Activated CD4-positive, alpha-beta T cell treated with anti-CD3 and anti-CD28 coated beads, Interleukin-2, amount 50 U/mL, for 24 hours (primary cell): Measurements from ENCODE around the gene SFMBT2.

Source experiments
- DNase-seq, 2 donors: peaks; one replicate each; pipeline ENCODE4 v3.0.0-alpha.2; 2020; ENCODE audit warnings: low read depth in 1 of 2, low spot score in 1 of 2

The SFMBT2 gene

DNA sequence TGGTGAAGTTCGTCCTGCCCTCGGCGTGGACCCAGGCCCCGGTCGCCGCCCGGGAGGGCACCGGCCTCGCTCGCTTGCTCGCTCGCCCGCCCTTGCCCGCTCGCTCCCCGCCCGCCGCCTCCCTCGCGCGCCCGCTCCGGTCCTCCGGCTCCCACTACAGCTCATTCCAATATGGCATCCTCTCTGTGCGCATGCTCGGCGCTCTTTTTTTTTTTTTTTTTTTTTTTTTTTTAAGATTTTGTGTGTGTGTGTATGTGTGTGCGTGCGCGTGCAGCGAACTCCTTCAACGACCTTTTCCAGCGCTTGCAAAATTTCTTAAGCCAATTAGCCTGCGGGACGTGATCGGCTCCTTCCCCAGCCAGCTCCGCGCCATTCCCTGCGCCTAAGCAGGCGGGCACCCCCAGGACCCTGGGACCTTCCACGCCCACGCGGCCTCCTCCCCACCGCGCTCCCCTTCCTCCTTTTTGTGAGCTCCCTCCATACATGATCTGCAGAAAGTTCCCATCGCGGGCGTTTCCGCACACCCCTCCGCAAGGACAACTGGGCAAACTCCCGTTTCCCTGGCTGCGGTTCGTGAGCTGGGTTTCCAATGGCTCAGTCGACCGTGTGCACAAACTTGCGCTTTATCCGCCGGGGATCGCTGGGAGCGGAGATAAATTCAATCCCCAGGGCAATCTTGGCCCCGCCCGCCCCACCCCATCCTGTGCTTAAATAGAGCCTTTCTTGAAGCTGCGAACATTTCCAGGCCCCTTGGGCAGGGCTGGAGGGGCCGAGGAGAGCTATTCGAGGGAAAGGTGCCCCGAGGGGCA lies at the start of gene SFMBT2:
TSS of gene SFMBT2 (minus strand) at position 173 of the 809 bp plus-strand sequence. CDS start 29,136 bp downstream, outside the sequence.
- peak; percentile 16 to 61 for DNase-seq

DNA sequence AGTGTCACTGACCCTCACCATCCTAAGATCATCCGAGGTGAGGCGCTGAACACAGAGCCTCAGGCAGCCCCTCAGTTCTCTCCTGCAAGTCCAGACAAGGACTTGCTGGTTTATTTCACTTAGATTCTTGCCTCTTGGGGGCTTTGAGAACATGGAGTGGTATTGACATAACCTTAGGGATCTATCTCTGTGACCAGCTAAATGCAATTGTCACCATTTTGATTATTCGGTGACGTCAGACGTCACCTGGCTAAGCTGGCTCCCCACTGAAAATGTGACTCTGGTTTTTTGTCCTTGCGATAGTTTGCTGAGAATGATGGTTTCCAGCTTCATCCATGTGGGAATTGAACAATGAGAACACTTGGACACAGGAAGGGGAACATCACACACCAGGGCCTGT lies 49.2 kb upstream of the SFMBT2 start:
- DNase-seq, result no peak

DNA sequence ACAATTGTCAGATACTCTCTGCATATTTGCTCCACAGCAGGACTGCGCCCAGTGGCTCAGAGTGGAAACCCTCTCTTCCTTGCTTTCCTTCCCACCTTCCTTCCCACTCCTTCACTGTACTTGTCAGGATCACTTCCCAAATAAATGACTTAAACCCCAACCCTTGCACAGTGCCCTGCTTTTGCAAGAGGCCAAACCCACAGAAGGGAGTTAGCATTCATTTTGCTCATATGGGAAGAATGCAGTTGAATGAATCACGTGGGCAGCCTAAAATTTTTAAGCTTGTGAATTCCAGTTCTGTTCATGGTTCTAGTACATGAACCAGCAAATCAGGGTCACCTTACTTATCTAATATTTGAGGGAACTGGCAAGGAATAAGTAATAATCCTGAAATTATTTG lies 47.7 kb upstream of the SFMBT2 start:
- no peak for DNase-seq

DNA sequence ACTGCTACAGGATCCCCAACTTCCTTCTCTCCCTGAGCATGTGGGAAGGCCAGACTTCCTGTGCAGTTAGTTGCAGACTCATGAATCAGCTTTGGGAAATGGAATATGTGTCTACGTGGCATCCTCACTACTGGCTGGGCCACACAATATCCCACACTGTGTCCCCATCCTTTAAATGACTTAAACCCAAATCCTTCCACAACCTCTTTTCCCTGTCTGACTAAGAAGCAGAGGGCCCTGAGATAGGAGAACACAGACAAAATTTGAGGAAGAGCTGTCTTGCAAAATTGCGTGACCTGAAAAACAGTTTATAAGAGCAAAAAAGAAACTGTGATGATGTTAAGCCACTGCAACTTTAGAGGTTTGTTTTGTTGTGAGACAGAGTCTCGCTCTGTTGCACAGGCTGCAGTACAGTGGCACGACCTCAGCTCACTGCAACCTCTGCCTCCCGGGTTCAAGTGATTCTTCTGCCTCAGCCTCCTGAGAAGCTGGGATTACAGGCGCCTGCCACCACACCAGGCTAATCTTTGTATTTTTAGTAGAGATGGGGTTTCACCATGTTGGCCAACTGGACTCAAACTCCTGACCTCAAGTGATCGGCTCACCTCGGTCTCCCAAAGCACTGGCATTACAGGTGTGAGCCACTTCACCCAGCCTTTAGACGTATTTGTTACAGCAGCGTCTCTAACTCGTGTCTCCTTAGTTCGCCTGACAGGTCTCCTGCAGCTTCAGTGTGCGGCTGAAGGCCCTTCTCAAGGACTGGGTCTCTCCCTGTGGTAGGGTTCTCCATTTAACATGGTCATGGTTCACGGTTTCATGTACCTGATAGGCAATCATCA lies 46.9 kb upstream of the SFMBT2 start:
- no peak for DNase-seq

DNA sequence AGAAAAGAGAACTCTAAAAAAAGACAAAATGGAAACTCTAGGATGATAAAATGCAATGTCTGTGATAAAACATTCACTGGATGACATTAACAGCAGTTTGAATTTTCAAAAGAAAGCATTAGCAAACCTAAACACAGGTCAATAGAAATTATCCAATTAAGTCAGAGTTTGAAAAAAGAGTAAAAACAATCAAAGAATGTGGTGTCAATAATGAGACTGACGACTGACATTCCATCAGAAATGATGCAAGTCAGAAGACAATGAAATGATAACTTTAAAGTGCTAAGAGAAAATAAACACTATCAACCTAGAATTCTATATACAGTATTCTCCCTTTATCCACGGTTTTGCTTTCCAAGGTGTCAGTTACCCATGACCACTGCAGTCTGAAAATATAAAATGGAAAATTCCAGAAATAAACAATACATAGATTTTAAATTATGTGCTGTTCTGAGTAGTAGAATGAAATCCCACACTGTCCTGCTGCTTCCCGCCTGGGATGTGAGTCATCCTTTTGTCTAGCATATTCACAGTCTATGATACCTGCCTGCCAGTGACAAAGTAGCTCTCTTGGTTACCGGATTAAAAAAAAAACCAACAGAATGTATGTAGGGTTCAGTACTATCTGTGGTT lies 38.3 kb upstream of the SFMBT2 start:
- DNase-seq, result no peak

DNA sequence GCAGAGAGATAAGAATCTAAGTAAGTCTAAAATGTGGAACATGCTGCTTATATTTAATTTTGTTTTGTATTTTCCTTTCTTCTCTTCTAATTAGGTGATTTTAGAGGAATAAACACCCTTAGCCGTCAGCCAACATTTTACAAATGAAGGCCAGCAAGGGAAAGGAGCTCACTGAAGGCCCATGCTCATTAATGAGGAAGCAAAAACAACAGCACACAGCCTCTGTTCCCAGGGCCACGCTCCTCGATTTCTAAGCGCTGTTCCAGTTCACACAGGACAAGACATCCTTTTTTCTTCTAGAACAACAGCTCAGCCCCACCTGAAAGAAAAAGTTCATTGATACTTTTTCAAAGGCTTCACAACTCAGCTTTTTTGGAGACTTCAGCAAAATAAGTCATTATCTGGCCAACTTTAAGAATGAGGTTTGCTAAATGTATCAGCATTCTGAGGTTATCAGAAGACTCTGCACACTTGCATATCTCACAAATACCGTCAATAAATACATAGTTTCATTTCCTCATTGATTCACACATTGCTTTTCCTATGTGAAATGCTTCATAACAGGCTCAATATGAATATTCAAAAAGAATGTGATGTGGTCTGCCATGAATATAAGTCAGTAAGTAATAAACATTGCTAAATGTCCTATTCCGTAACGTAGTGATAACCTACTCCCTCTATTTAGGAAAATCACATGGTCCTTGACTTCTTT lies 34.8 kb upstream of the SFMBT2 start:
- no peak for DNase-seq

DNA sequence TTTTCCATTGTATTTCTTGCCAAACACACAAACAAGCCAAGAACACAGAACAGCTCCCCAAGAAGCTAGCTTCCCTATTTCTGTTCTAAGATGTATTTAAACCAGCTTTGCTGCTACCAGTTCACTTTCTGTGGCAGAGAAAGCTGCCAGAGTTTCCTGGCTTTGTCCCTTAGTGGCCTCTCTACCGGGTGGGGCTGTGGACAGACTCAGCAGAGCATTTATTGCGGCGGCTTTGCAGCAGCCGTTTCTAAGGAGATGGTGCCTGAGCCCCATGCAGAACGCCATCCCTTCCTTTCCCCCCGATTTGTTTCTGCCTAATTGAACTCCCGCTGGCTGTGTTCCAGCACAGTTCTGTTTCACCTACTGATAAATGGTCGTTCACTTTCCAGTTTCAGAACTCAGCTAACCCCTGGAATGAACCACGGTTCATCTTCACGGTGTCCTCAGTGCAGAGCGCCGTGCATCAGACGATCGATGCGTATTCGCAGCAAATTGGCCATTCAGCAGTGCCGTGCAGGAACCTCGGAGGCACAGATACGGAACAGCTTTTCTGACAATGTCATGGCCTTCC lies 33.8 kb upstream of the SFMBT2 start:
- no peak for DNase-seq

DNA sequence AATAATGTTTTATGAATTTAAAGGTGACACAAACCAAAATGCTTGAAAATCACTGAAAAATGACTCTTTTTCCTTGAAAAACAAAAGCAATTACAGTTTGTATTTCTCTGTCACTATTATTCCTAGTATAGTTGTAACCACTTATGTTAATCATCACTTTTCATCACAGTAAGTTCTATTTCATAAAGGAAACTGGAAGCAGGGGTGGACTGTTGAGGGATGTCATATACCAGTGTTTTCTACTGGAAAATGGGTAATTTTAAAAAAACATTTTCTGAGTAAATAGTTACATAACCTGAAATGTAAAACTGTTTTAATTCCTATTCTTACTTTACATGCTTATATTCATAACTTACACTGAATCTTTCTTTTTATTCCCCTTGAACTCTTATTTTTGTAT lies 32.2 kb upstream of the SFMBT2 start:
- no peak for DNase-seq

DNA sequence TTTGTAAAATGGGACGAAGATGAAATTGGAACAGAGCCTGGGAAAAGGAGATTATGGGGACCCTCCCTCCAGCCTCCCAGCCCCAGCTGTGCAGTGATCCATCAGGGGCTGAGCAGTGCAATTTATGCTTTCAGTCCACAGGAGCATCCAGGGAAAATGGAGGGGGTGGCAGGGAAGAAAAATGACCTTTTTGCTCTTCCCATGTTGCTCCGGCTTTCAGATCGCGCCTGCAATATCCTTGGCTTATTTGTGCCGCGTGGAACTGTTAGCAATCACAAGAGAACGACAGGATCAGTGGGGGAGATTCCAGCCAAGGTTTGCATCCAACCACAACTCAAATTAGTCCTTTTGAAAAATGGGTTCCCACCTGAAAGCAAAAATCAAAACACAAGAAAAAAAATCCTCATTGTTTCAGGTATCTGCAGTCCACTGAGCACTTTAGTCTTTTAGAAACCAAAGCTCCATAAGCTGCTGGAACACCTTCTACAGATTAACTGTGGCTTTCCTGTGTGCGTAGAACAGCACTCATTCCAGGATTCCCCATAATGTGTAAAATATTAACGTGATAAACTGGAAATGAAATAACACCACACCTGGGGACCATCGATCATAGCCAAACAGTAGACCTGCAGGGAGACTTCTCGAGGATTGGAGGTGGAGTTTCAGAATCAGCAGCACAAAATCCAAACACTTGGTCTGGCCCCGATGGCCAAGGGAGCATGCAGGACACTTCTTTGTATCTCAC lies 30.7 kb upstream of the SFMBT2 start:
- no peak for DNase-seq

DNA sequence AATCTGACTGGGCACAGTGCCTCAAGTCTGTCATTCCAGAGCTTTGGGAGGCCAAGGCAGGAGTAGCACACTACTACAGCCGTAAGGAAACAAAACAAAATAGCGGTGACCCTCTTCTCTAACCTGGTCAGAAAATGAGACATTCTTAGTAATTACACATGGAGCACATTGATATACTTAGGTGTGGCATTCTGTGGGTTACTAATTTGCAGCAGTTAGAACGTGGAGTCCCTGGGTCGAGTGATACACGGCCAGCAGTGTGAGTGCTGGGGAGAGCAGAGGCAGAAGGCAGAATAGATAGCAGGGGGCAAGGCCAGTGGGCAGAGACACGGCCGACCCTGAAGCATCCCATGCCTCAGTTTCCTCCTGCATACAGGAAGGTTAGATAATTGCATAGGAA lies 28.9 kb upstream of the SFMBT2 start:
- DNase-seq, result no peak

DNA sequence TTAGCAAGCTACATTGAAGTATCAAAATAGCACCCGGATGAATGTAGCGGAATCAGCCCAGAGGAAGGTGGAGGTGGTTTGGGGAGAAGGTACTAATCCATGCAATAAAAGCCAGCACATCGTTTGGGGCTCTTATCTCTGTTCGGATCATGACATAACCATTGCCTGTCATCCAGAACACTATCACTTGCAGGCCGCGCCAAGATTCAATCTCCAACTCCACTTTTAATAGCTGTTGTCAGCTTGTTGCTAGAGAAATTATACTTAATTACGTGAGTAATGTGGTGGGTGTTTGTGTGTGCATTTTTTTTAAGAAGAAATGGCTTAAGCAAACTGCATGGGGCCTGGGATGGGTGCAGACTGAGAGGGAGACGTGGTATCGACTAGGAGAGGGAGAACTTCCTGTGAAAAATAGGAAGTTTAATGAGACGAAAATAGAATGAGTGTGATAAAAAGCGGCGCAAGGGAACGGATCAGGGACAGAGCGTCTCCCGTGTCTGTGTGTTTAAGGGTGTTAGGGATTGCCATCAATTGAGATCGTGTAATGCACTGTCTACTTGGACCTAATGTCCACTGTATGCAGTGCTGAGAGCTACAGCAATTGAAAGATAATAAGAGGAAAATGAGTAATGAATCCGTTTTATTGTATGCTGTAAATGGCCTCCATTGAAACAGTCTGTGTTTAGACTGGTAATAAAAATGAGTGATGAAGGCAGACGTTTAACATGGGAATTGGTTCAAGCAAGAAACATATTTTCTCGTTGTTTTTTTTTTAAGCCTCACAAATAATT lies 27.6 kb upstream of the SFMBT2 start:
- no peak for DNase-seq

DNA sequence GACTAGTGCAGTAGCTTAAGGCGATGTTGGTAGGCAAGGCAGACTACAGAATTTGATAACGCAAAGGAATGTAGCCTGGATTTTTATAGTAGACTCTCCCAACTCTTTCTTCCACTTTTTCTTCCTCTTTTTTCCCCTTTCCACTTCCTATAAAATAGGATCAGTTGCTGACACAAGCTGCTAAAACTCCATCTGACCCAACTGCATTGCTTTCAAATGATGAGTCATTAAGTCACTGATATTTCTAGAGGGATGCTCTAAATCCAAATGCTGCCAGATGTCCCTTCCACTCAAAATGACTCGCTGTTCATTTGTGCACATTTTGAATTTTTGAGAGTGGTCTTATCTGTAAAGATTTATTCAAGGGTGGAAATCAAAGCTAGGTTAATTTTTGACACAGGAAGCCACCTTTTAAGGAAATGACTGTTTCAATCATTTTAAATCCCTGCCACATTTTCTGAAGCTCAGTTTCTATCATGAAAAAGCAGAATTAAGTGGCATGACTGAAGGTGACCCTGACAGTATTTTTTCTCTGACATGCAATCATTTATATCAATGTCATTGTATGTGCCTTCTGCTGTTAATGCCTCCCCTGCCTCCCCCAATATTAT lies 25.8 kb upstream of the SFMBT2 start:
- no peak for DNase-seq

DNA sequence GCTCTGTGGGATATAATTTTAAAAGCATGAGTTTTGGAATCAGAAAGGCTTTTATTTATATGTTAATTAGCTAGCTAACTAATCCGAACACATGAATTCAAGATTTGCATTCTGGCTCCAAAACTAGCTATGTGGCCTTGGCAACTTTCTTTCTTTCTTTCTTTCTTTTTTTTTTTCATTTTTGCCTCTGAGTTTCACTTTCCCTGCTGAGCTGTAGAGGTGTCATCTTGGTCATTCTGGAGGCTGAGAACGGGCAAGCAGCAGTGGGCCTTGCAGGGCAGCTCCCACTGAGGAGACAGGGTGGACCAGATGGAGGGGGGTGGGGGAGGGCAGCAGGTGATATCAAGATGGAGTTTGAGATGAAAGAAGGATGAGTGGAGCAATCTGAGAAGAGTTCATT lies 24.8 kb upstream of the SFMBT2 start:
- no peak for DNase-seq

DNA sequence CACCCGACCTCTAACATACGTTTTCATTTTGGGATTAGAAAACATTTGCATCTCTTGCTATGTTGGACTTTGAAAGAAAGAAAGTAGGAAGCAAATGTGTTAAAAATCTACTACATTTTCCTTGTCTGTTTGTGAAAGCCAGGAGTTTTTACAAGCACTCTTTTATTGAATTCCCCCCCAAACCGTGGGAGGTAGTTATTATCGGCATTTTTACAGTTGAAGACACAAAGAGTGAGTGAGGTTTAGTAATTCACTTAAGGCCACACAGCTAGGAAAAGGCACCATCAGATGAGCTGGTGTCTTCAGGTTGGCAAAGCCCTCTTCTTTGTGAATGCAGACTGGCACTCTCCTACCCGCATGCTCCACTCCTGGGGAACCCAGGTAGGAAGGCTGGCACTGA lies 23.5 kb upstream of the SFMBT2 start:
- DNase-seq, result no peak

DNA sequence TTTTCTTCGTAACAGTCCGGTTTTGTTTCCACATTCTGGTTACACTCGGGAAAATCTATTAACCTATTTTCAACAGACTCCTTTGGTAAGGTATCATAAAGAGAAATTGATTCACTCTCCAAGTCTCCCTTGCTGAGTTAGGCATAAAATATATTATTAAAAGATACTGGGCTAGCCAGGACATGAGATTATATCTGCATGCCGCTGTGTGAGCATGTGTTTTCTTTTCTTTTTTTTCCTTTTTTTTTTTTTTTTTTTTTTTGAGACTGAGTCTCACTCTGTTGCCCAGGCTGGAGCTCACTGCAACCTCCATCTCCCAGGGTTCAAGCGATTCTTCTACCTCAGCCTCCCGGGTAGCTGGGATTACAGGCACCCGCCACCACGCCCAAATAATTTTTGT lies 23.0 kb upstream of the SFMBT2 start:
- no peak for DNase-seq

DNA sequence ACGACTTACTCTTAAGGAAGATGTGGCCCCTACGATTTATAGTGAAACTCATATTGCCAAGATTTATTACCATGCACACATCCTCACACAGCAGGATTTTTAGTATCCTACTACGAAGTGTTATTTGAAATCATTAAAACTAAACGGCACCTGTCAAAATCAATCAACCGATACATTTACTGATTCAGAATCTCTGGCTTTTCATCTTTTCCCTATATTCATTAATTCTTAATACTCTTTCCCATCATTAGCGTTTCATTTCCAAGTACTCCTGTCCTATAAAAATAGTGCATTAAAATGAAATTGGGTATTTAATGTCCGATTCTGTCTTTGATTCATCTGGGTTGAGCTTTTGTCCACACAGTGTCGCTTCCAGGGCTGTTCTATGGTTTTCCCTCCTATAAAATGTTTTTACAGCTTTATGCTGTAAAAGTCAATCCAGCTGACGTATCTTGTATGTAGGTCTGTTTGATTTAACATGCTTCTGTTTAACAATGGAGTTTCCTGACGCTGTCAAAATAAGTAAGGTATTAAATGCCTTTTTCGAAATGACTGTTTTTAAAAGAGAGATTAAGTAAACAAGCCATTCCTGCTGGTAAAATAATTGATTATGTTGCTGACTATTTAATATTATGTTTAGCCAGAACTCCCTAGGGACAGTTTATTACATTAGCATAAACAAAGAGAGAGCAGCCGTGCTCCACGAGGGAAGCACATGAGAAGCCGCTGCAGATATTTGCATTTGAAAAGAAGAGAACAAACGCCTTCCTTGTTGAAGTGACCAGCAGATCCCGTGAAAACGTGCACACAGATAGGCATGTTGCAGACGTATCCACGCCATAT lies 22.3 kb upstream of the SFMBT2 start:
- DNase-seq, result no peak

DNA sequence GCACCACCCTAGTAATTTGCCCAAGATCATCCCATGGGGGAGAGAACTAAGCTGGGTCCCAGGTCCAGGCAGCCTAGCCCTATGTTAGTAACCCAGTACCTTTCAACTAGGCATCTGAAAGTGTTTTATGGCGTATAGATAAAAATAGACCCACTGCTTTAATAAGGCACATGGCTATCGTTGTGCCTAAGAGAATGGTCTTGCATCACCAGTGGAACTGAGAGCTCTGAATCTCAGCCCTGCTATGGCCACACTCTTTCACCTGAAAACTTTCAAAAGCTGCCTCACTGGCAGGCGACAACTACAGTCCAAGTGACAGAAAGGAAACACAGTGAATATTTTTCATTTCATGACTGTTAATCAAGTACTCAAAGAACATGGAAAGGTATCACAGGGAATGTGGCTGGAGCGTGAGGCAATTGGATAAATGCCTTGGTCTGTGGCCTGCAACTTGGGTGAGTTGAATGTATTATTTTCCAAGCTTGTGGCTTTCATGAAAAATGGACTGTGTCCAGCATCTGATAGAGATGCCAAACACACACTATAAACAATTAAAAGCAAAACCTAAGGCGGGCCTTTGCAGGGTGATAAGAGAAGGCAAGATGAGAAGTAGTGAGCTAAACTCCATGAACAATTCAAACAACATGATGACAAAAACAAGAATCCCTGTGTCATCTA lies 18.0 kb upstream of the SFMBT2 start:
- DNase-seq, result no peak

DNA sequence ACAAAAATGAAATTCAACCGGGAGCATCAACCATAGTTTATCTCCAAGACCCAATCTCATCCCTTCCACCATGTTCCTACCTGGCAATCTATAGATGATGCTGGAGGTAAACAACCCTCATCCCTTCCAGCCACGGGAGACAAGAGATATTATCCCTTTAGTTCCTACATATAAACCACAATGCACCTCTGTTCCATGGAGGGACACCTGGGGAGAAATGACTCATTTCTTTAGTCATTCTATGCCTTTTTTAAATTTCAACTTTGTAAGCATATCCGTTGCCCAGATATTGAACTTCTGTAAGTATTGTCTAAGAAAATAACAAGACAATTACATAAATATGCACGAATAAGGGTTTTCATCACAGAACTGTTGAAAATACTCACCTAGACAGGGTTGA lies 15.5 kb upstream of the SFMBT2 start:
- DNase-seq, result no peak
